Ishikawa (cell line): ENCODE data around the gene RFTN1.

Source experiments
- CEBPB ChIP-seq: IDR thresholded peaks from 2 replicates; pipeline ENCODE4 v1.6.1; 2012
- CREB1 ChIP-seq: IDR thresholded peaks from 2 replicates; pipeline ENCODE4 v1.6.1; 2012; ENCODE audit warnings: low read depth
- EGR1 ChIP-seq: IDR thresholded peaks from 2 replicates; pipeline ENCODE4 v1.6.1; 2012
- EP300 ChIP-seq: IDR thresholded peaks from 2 replicates; pipeline ENCODE4 v1.6.1; 2012; ENCODE audit warnings: borderline replicate concordance
- FOXM1 ChIP-seq: IDR thresholded peaks from 2 replicates; pipeline ENCODE4 v1.6.1; 2012; ENCODE audit warnings: low read depth, borderline replicate concordance
- MAX ChIP-seq: IDR thresholded peaks from 2 replicates; pipeline ENCODE4 v1.6.1; 2012
- NFIC ChIP-seq: IDR thresholded peaks from 2 replicates; pipeline ENCODE4 v1.6.1; 2012
- RAD21 ChIP-seq: IDR thresholded peaks from 2 replicates; pipeline ENCODE4 v1.6.1; 2012; ENCODE audit warnings: low read depth
- TAF1 ChIP-seq: IDR thresholded peaks from 2 replicates; pipeline ENCODE4 v1.6.1; 2012; ENCODE audit warnings: low read depth, mild to moderate bottlenecking
- TCF12 ChIP-seq: IDR thresholded peaks from 2 replicates; pipeline ENCODE4 v1.6.1; 2012; ENCODE audit warnings: low read depth
- TEAD4 ChIP-seq: IDR thresholded peaks from 2 replicates; pipeline ENCODE4 v1.6.1; 2012
- YY1 ChIP-seq: IDR thresholded peaks from 2 replicates; pipeline ENCODE4 v1.6.1; 2012; ENCODE audit warnings: low read depth
- ZBTB7A ChIP-seq: IDR thresholded peaks from 2 replicates; pipeline ENCODE4 v1.6.1; 2012; ENCODE audit warnings: low read depth
- TF ChIP-seq, protein P1 (sequence below): IDR thresholded peaks from 2 replicates; pipeline ENCODE4 v1.6.1; 2012; ENCODE audit warnings: low read depth, mild to moderate bottlenecking
- TF ChIP-seq, protein P2 (sequence below): IDR thresholded peaks from 2 replicates; pipeline ENCODE4 v1.6.1; 2012

RFTN1 gene

DNA sequence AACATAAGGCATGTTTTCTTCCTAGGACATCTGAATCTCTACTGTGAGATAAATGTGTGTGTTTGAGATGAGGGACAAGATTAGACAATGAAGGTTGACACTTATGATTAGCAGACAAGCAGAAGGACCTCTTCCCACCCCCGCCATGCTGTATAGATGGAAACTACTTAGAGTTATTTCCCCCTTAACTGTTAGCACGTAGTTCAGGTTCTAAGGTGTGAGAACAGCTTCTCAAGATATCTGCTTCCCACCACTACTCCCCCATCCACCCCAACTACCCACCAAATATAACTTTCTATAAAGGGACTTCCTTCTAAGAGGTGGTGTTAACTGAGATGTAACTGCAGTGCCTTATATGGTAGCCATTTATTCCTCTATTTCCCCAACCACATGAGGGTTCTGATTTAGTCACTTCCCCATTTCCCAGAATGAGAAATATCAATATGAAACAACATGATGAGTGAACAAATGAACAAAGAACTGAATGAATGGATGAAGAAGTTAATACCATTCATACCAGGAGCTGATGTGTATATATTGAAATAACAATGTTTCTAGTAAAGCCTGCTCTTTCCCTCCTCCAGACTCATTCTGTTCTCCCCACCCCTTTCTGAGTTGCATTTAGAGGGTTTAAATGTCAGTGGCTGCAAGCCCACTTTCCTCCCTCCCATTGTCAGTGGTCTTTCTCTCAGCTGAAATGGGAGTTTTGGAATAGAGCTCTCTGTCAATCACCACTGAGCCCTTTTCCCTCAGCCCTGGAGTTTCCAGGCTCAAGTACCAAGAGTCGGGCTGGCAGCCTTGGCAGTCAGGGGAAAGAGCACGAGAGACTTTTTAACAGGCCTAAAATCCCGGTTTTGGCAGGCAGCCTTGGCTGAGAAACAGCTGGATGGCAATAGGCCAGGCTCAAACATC lies 7.7 kb upstream of the RFTN1 start:
- TF ChIP-seq, protein P1, sequence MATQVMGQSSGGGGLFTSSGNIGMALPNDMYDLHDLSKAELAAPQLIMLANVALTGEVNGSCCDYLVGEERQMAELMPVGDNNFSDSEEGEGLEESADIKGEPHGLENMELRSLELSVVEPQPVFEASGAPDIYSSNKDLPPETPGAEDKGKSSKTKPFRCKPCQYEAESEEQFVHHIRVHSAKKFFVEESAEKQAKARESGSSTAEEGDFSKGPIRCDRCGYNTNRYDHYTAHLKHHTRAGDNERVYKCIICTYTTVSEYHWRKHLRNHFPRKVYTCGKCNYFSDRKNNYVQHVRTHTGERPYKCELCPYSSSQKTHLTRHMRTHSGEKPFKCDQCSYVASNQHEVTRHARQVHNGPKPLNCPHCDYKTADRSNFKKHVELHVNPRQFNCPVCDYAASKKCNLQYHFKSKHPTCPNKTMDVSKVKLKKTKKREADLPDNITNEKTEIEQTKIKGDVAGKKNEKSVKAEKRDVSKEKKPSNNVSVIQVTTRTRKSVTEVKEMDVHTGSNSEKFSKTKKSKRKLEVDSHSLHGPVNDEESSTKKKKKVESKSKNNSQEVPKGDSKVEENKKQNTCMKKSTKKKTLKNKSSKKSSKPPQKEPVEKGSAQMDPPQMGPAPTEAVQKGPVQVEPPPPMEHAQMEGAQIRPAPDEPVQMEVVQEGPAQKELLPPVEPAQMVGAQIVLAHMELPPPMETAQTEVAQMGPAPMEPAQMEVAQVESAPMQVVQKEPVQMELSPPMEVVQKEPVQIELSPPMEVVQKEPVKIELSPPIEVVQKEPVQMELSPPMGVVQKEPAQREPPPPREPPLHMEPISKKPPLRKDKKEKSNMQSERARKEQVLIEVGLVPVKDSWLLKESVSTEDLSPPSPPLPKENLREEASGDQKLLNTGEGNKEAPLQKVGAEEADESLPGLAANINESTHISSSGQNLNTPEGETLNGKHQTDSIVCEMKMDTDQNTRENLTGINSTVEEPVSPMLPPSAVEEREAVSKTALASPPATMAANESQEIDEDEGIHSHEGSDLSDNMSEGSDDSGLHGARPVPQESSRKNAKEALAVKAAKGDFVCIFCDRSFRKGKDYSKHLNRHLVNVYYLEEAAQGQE, result no peak
- no peak for TF ChIP-seq CREB1
- TF ChIP-seq, protein P2, sequence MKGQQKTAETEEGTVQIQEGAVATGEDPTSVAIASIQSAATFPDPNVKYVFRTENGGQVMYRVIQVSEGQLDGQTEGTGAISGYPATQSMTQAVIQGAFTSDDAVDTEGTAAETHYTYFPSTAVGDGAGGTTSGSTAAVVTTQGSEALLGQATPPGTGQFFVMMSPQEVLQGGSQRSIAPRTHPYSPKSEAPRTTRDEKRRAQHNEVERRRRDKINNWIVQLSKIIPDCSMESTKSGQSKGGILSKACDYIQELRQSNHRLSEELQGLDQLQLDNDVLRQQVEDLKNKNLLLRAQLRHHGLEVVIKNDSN, result no peak
- TF ChIP-seq TAF1, result no peak
- TF ChIP-seq EP300, result no peak
- no peak for TF ChIP-seq CEBPB
- TF ChIP-seq TEAD4, result no peak
- no peak for TF ChIP-seq EGR1
- no peak for TF ChIP-seq MAX
- no peak for TF ChIP-seq YY1
- no peak for TF ChIP-seq RAD21
- no peak for TF ChIP-seq ZBTB7A
- no peak for TF ChIP-seq TCF12
- TF ChIP-seq NFIC, result no peak
- TF ChIP-seq FOXM1, result no peak

- TF ChIP-seq RAD21 (no peak), MAX (no peak), EP300 (no peak), FOXM1 (no peak), EGR1 (no peak), NFIC (no peak), TAF1 (no peak), ZBTB7A (no peak), CEBPB (no peak), YY1 (no peak)
- TF ChIP-seq, protein P2, result no peak
Measured at GRCh38 chr3:16520241-16520969, 6.9 kb upstream of the RFTN1 start.

DNA sequence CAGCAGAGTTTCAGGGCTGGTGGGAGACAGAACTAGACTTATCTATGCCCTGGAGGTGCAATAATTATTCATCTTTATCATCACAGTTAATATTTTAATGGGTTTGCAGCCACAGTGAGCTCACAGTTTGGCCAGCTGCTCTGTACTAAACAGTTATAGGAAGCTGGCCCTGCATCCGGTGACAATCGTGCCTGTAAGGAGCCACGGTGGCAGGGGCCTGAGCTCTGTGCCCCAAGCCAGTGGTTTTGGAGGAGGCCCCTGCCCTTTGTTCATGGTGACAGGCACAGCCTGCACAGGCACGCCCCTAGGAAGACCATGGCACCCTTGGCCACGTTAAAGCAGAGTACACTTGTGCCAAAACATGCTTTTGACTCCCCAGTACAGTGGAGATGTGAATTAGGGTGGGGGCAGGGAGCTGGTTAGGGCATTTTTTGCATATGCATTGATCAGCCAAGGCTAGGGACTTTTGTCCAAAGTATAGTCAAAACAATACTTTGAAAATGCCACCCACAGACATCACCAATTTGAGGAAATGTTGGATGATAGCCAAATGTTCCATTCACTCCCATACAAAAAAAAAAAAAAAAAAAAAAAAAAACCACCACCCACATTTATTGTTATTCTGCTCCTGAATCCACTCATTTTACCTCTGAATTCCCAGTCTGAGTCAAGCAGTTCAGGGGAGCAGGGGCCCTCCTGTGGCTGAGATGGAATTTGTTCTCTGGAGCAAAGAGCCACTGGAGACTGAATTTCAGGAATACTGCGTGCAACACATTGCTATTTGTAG lies 3.4 kb upstream of the RFTN1 start:
- TF ChIP-seq RAD21 (peak; percentile 55), TAF1 (no peak)

DNA sequence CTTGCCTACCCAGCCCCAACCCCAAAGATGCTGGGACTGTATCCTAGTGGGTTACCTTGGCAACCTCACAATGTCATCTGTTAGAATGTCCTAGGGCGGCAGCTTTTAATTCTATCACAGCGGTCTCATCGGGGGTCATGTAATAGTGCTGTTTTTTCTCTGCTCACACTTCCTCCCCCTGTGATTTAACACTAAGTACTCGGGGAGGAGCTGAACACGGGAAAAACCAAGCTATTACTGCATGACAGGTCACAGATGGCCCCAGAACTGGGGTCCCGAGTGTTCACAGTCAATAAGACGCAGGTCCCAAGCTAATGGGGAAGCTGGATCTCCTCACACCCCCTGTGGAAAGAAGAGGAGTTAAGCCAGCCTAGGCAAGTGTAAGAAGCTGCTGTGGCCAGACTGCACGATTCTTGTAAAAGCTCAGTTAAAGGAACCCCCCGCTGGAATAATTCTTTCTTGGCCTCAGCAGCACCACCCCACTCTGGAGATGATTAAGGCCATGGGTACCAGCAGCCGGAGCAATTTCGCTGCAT lies 2.5 kb upstream of the RFTN1 start:
- TF ChIP-seq NFIC (no peak), EP300 (no peak), TEAD4 (no peak), EGR1 (no peak), TCF12 (no peak), FOXM1 (no peak), CEBPB (no peak)
- TF ChIP-seq, protein P1, result no peak

- no peak for TF ChIP-seq EP300
- no peak for TF ChIP-seq YY1
- TF ChIP-seq, protein P2, result no peak
Measured at GRCh38 chr3:16514755-16515353, 1.4 kb upstream of the RFTN1 start.
